ENCODE measurements around the gene SLC5A8.

Gene SLC5A8

GRCh38 chr12:101107032-101107763, 102.8 kb downstream of the SLC5A8 start:
- no peak for TF ChIP-seq CTCF (IDR thresholded peaks at IDR 0.05; ENCODE audit: insufficient read depth, low read depth, low read length, missing control alignments)
- no peak for DNase-seq (ENCODE audit: low read depth)
- no peak overlapping the region for H3K4me3 ChIP-seq (ENCODE audit: low read depth, low read length)
